ENCODE results near the gene CLCN2. TPM values are rescaled to one million over a fixed set of nuclear protein-coding genes. Genes with fewer than 3 reads are reported as not detected.

CLCN2 gene
- polyA plus RNA-seq, 1 experiment: 2.6 TPM

- no peak for TF ChIP-seq CTCF (IDR thresholded peaks at IDR 0.05; ENCODE audit: insufficient read depth, low read depth, low read length)
- DNase-seq (ENCODE audit: low read depth): peak; percentile 84
- POLR2A ChIA-PET: interaction anchor here (0.6 to 0.7 kb wide), 3 partner anchors 21 to 59 kb away, joined by 6 to 8 read pairs (median 6); no protein-coding TSS in a partner anchor
- Histone ChIP-seq H3K27me3 (ENCODE audit: control insufficient read depth, insufficient read depth, low read length) (peaks cover 6% of the 10 kb centered on the region), H3K36me3 (ENCODE audit: control insufficient read depth, insufficient read depth, low read length) (no peaks in the 10 kb centered on the region), H3K4me3 (ENCODE audit: low read depth, low read length) (no peak overlapping the region)
- CTCF ChIA-PET: interaction anchor here (0.7 to 1.0 kb wide), 6 partner anchors 9 to 173 kb away, joined by 3 to 5 read pairs (median 3); no protein-coding TSS in a partner anchor
Measured at GRCh38 chr3:184399410-184399809, 38.0 kb upstream of the CLCN2 start.

GRCh38 chr3:184395320-184395660 is 33.9 kb upstream of the CLCN2 start:
- TF ChIP-seq CTCF (IDR thresholded peaks at IDR 0.05; ENCODE audit: insufficient read depth, low read depth, low read length): no peak
- POLR2A ChIA-PET: no interaction called here
- DNase-seq (ENCODE audit: low read depth): no peak
- H3K27me3 ChIP-seq (ENCODE audit: control insufficient read depth, insufficient read depth, low read length): peaks cover 1% of the 10 kb centered on the region
- CTCF ChIA-PET: interaction anchor here (0.9 to 1.7 kb wide), 2 partner anchors 24 to 71 kb away, joined by 3 to 9 read pairs; no protein-coding TSS in a partner anchor
- no peaks in the 10 kb centered on the region for H3K36me3 ChIP-seq (ENCODE audit: control insufficient read depth, insufficient read depth, low read length)
- no peak overlapping the region for H3K4me3 ChIP-seq (ENCODE audit: low read depth, low read length)

GRCh38 chr3:184391266-184391665 is 29.9 kb upstream of the CLCN2 start:
- Histone ChIP-seq H3K4me3 (ENCODE audit: low read depth, low read length) (no peak overlapping the region), H3K36me3 (ENCODE audit: control insufficient read depth, insufficient read depth, low read length) (no peaks in the 10 kb centered on the region), H3K27me3 (ENCODE audit: control insufficient read depth, insufficient read depth, low read length) (peaks cover 4% of the 10 kb centered on the region)
- POLR2A ChIA-PET: no interaction called here
- CTCF ChIA-PET: interaction anchor here (0.9 to 1.2 kb wide), 3 partner anchors 8 to 122 kb away, joined by 3 to 5 read pairs (median 4); no protein-coding TSS in a partner anchor
- TF ChIP-seq CTCF (IDR thresholded peaks at IDR 0.05; ENCODE audit: insufficient read depth, low read depth, low read length): no peak
- DNase-seq (ENCODE audit: low read depth): no peak

DNA sequence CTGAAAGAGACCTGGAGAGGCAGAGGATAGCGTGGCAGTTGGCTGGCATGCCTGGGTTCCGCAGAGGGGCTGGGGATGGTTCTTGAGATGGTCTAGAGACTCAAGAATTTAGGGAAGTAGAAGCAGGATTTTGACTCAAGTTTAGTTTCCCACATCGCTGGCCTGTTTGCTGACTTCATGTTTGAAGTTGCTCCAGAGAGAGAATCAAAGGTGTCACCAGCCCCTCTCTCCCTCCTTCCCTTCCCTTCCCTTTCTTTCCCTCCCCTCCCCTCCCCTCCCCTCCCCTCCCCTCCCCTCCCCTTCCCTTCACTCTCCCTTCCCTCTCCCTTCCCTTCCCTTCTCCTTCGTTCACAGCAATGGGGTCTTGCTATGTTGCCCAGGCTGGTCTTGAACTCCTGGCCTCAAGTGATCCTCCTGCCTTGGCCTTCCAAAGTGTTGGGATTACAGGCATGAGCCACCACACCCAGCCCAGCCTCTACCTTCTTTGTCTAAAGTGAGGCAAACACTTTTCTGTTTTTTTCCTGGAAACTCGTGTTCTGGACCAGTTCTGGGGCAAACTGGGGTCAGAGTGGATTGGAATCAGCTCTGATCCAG is 28.6 kb upstream of the CLCN2 start:
- TF ChIP-seq CTCF (IDR thresholded peaks at IDR 0.05; ENCODE audit: insufficient read depth, low read depth, low read length): no peak
- POLR2A ChIA-PET: no interaction called here
- no peak for DNase-seq (ENCODE audit: low read depth)
- Histone ChIP-seq H3K27me3 (ENCODE audit: control insufficient read depth, insufficient read depth, low read length) (peaks cover 4% of the 10 kb centered on the region), H3K4me3 (ENCODE audit: low read depth, low read length) (no peak overlapping the region), H3K36me3 (ENCODE audit: control insufficient read depth, insufficient read depth, low read length) (no peaks in the 10 kb centered on the region)
- CTCF ChIA-PET: interaction anchor here (0.6 to 1.4 kb wide), 6 partner anchors 9 to 124 kb away, joined by 3 to 5 read pairs (median 4); no protein-coding TSS in a partner anchor

- Histone ChIP-seq H3K27me3 (ENCODE audit: control insufficient read depth, insufficient read depth, low read length) (peaks cover 4% of the 10 kb centered on the region), H3K36me3 (ENCODE audit: control insufficient read depth, insufficient read depth, low read length) (no peaks in the 10 kb centered on the region), H3K4me3 (ENCODE audit: low read depth, low read length) (no peak overlapping the region)
- TF ChIP-seq CTCF (IDR thresholded peaks at IDR 0.05; ENCODE audit: insufficient read depth, low read depth, low read length): no peak
- POLR2A ChIA-PET: no interaction called here
- CTCF ChIA-PET: interaction anchor here (0.6 to 1.6 kb wide), 6 partner anchors 10 to 117 kb away, joined by 3 to 4 read pairs (median 3); no protein-coding TSS in a partner anchor
- no peak for DNase-seq (ENCODE audit: low read depth)
Measured at GRCh38 chr3:184389384-184389783, 28.0 kb upstream of the CLCN2 start.
